Testis (tissue), 2 donors: ENCODE data around the gene ANKRD63.

Experiments
- CTCF ChIP-seq, 3 experiments: fragments of 450-650 bp in 2 of 3; fragments of 200-600 bp in 1 of 3; sonication (generic) in 1 of 3; IDR thresholded peaks; one replicate each; pipeline ENCODE4 v1.5.1; 2016 to 2019; ENCODE audit warnings: antibody characterized with exemption in 3 of 3, mild to moderate bottlenecking in 2 of 3, moderate library complexity in 1 of 3
- POLR2A ChIP-seq: fragments of 450-650 bp; IDR thresholded peaks from one replicate; pipeline ENCODE4 v1.6.1; 2017; ENCODE audit warnings: antibody characterized with exemption, mild to moderate bottlenecking, moderate library complexity

DNA sequence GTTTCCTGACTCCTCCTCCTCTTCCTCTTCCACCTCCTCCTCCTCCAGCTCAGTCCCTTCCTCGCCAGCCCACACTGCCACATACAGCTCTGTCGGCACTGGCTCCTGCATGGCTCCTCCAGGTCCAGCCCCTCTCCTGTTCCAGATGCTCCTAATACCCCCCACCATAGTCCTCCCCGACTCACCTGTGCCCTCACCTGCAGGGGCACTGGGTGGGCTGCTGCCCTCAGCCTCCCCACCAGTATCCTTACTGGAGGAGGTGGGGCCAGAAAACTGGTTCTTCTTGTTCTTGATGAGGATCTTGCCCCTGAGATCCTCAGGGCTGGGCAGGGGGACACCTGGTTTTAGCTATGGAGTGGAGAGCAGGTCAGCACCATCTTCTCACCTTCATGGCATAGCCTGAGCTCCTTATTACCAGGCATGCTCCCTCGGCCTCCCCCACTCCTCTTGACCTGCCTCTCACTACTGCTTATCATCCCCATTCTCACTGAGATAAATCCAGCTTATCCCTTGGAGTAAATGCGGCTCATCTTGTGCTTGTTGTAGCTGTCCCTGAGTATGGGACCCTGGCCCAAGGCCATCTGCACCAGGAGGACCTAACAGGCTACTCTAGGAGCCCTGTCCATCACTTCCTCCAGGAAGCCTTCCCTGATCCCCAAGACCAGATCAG lies 13.8 kb upstream of the ANKRD63 start:
- TF ChIP-seq CTCF (IDR thresholded peaks at IDR 0.05) (no peak), POLR2A (no peak)
